GM21447 (cell line): ENCODE measurements around the gene SF3A2.
"Not testable (repeated sequence)": the region's sequence is repeated elsewhere in the genome, so short reads cannot be mapped to it uniquely, and the experiment has no call there.

ENCODE experiments used
- ATAC-seq: cut with Tn5 transposase; IDR thresholded peaks from one replicate; pipeline ENCODE4 v1.9.1; 2021; ENCODE audit not compliant: unreplicated experiment

SF3A2 gene

GRCh38 chr19:2236314-2237050 is at the start of gene SF3A2, which contains the start of gene PLEKHJ1:
TSS of gene SF3A2 (plus strand) at chr19:2236824. CDS start at chr19:2243419, 6,595 bp downstream.
TSS of gene PLEKHJ1 (minus strand) at chr19:2236329. CDS start at chr19:2236248, 81 bp downstream.
- ATAC-seq: peak; percentile 59

GRCh38 chr19:2187159-2187558 is 49.5 kb upstream of the SF3A2 start:
- no peak for ATAC-seq

GRCh38 chr19:2188708-2189385 is 47.8 kb upstream of the SF3A2 start:
- ATAC-seq: no peak

- no peak for ATAC-seq
These were observed 46.7 kb upstream of the SF3A2 start for GRCh38 chr19:2189880-2190279.

GRCh38 chr19:2190848-2191455 is 45.7 kb upstream of the SF3A2 start:
- ATAC-seq: no peak

GRCh38 chr19:2191456-2192310 is 44.9 kb upstream of the SF3A2 start:
- ATAC-seq: no peak

- no peak for ATAC-seq
These were observed 43.8 kb upstream of the SF3A2 start for GRCh38 chr19:2192862-2193261.

GRCh38 chr19:2193807-2194206 is 42.8 kb upstream of the SF3A2 start:
- no peak for ATAC-seq

GRCh38 chr19:2194513-2195078 is 42.0 kb upstream of the SF3A2 start:
- ATAC-seq: no peak

GRCh38 chr19:2195361-2195760 is 41.3 kb upstream of the SF3A2 start:
- no peak for ATAC-seq

- no peak for ATAC-seq
These were observed 40.7 kb upstream of the SF3A2 start for GRCh38 chr19:2195914-2196313.

- ATAC-seq: no peak
These were observed 39.4 kb upstream of the SF3A2 start for GRCh38 chr19:2197270-2197669.

- no peak for ATAC-seq
These were observed 38.3 kb upstream of the SF3A2 start for GRCh38 chr19:2198317-2198716.

GRCh38 chr19:2199215-2199614 is 37.4 kb upstream of the SF3A2 start:
- no peak for ATAC-seq

- ATAC-seq: no peak
These were observed 36.6 kb upstream of the SF3A2 start for GRCh38 chr19:2199861-2200623.

GRCh38 chr19:2200624-2201294 is 35.9 kb upstream of the SF3A2 start:
- not testable (repeated sequence) for ATAC-seq

- no peak for ATAC-seq
These were observed 35.0 kb upstream of the SF3A2 start for GRCh38 chr19:2201473-2202148.

GRCh38 chr19:2202366-2202765 is 34.3 kb upstream of the SF3A2 start:
- no peak for ATAC-seq

GRCh38 chr19:2207008-2207407 is 29.6 kb upstream of the SF3A2 start:
- no peak for ATAC-seq
